Measurements from ENCODE around the gene FOXQ1. TPM values are rescaled to one million over a fixed set of nuclear protein-coding genes. Genes with fewer than 3 reads are reported as not detected.

The FOXQ1 gene
- total RNA-seq, 1 donor from 2014 or later = not detected

GRCh38 chr6:1296542-1296941, 15.4 kb upstream of the FOXQ1 start:
- Mint-ChIP-seq H3K27me3 (ENCODE audit: insufficient read depth, low read depth) (peaks cover 3% of the 10 kb centered on the region), H3K4me1 (no peaks in the 10 kb centered on the region), H3K27ac (no peak overlapping the region), H3K4me3 (no peak overlapping the region), H3K36me3 (no peaks in the 10 kb centered on the region), H3K9me3 (peaks cover 4% of the 10 kb centered on the region)
- Histone ChIP-seq H3K79me2 (ENCODE audit: low read depth) (no peaks in the 10 kb centered on the region), H3K4me2 (no peak overlapping the region), H3K4me1 (no peaks in the 10 kb centered on the region), H3F3A (ENCODE audit: low read depth) (no peaks in the 10 kb centered on the region), H3K27me3 (peaks cover 7% of the 10 kb centered on the region), H3K36me3 (no peaks in the 10 kb centered on the region), H2AFZ (replicated peaks) (no peak overlapping the region), H3K4me3 (no peak overlapping the region), H3K9me3 (ENCODE audit: low read depth) (no peaks in the 10 kb centered on the region), H3K27ac (no peak overlapping the region), H3K9ac (no peak overlapping the region), H4K20me1 (ENCODE audit: low read depth) (no peaks in the 10 kb centered on the region)
- DNase-seq (ENCODE audit: low spot score) = no peak
- TF ChIP-seq EZH2phosphoT487 (IDR thresholded peaks at IDR 0.05) = no peak
- TF ChIP-seq CTCF (IDR thresholded peaks at IDR 0.05) = no peak
- no peak for TF ChIP-seq EZH2 (IDR thresholded peaks at IDR 0.05)

GRCh38 chr6:1297746-1298145, 14.2 kb upstream of the FOXQ1 start:
- H3K4me1 ChIP-seq = no peaks in the 10 kb centered on the region
- peaks cover 3% of the 10 kb centered on the region for H3K27me3 Mint-ChIP-seq (ENCODE audit: insufficient read depth, low read depth)

GRCh38 chr6:1298768-1299167, 13.1 kb upstream of the FOXQ1 start:
- no peak for DNase-seq (ENCODE audit: low spot score)
- Mint-ChIP-seq H3K27me3 (ENCODE audit: insufficient read depth, low read depth) (peaks cover 3% of the 10 kb centered on the region), H3K27ac (no peak overlapping the region), H3K4me1 (no peaks in the 10 kb centered on the region), H3K36me3 (no peaks in the 10 kb centered on the region), H3K4me3 (no peak overlapping the region), H3K9me3 (peaks cover 9% of the 10 kb centered on the region)
- no peaks in the 10 kb centered on the region for H3K36me3 ChIP-seq
- H3K79me2 ChIP-seq (ENCODE audit: low read depth) = no peaks in the 10 kb centered on the region
- peaks cover 11% of the 10 kb centered on the region for H3K27me3 ChIP-seq
- TF ChIP-seq EZH2 (IDR thresholded peaks at IDR 0.05) (no peak), EZH2phosphoT487 (IDR thresholded peaks at IDR 0.05) (no peak), CTCF (IDR thresholded peaks at IDR 0.05) (no peak)
- H3K9ac ChIP-seq = no peak overlapping the region
- H3F3A ChIP-seq (ENCODE audit: low read depth) = no peaks in the 10 kb centered on the region
- no peak overlapping the region for H3K4me2 ChIP-seq
- H4K20me1 ChIP-seq (ENCODE audit: low read depth) = no peaks in the 10 kb centered on the region
- H2AFZ ChIP-seq (replicated peaks) = no peak overlapping the region
- no peaks in the 10 kb centered on the region for H3K9me3 ChIP-seq (ENCODE audit: low read depth)
- no peaks in the 10 kb centered on the region for H3K4me1 ChIP-seq
- H3K4me3 ChIP-seq = no peak overlapping the region
- H3K27ac ChIP-seq = no peak overlapping the region

More at GRCh38 chr6:1297746-1298145, 14.2 kb upstream of the FOXQ1 start:
- Mint-ChIP-seq H3K9me3 (peaks cover 8% of the 10 kb centered on the region), H3K4me3 (no peak overlapping the region), H3K4me1 (no peaks in the 10 kb centered on the region), H3K27ac (no peak overlapping the region), H3K36me3 (no peaks in the 10 kb centered on the region)
- Histone ChIP-seq H3K4me3 (no peak overlapping the region), H2AFZ (replicated peaks) (no peak overlapping the region), H3K9me3 (ENCODE audit: low read depth) (no peaks in the 10 kb centered on the region), H3K4me2 (no peak overlapping the region), H3K9ac (no peak overlapping the region), H4K20me1 (ENCODE audit: low read depth) (no peaks in the 10 kb centered on the region), H3F3A (ENCODE audit: low read depth) (no peaks in the 10 kb centered on the region), H3K27me3 (peaks cover 11% of the 10 kb centered on the region), H3K36me3 (no peaks in the 10 kb centered on the region), H3K79me2 (ENCODE audit: low read depth) (no peaks in the 10 kb centered on the region), H3K27ac (no peak overlapping the region)
- TF ChIP-seq EZH2phosphoT487 (IDR thresholded peaks at IDR 0.05) (no peak), CTCF (IDR thresholded peaks at IDR 0.05) (no peak), EZH2 (IDR thresholded peaks at IDR 0.05) (no peak)
- no peak for DNase-seq (ENCODE audit: low spot score)
